WERI-Rb-1 (cell line): ENCODE results near the gene GRID1.

Experiments
- DNase-seq: peaks from one replicate; pipeline ENCODE4 v3.0.0-alpha.2; 2020
- H3K27ac ChIP-seq: fragments of 250-450 bp; sonication (Bioruptor Pico); 2 replicates; pipeline ENCODE4 v1.5.1; 2020; ENCODE audit warnings: mild to moderate bottlenecking, moderate library complexity
- H3K27me3 ChIP-seq: fragments of 250-450 bp; sonication (Bioruptor Pico); 2 replicates; pipeline ENCODE4 v1.5.1; 2021; ENCODE audit warnings: mild to moderate bottlenecking, low read depth, moderate library complexity; ENCODE audit not compliant: insufficient read depth, severe bottlenecking
- H3K36me3 ChIP-seq: fragments of 250-450 bp; sonication (Bioruptor Pico); 2 replicates; pipeline ENCODE4 v1.5.1; 2020; ENCODE audit warnings: mild to moderate bottlenecking, moderate library complexity
- H3K4me3 ChIP-seq: 2 replicates; pipeline ENCODE4 v1.5.1; 2011; ENCODE audit warnings: low read depth, mild to moderate bottlenecking, control low read depth, low read length
- H3K9me3 ChIP-seq: fragments of 250-450 bp; sonication (Bioruptor Pico); 2 replicates; pipeline ENCODE4 v1.5.1; 2021; ENCODE audit warnings: mild to moderate bottlenecking, moderate library complexity; ENCODE audit not compliant: severe bottlenecking
- TF ChIP-seq, protein P1 (sequence below): IDR thresholded peaks from 2 replicates; pipeline ENCODE4 v1.5.1; 2011; ENCODE audit warnings: low read depth, mild to moderate bottlenecking, control low read depth, inconsistent platforms, low read length

The GRID1 gene

DNA sequence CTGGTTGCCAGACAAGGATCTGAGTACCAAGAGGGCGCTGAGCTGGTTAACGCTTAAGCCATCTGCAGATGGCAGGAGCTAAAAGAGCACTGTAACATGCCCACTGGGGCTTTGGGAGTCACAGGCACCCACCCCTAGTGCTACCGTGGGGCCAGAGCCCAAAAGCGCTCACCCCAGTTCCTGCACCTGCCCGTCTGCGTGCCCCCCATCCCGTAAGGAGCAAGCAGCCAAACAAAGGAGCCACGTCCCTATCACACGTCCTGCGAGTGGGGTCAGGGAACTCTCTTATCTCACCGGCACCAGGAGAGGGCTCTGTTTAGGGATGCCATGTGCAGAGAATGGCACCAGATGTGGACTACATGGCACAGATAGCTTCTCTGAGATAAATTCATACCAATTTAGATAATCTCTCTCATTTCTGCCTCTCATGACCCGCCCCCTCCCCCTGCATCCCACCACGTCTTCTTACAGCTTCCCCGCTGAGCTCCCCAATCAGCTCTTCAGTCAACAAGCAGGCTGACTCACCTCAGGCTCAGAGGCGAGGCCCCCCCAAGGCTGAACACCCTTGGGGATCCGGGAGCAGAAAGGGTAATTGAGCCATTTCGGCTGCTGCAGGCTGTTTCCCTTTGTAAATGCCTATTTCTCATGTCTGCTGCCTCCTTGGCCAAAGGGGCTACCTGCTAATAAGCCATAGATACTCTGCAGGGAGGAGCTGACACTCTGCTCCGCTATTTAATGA lies 235.7 kb downstream of the GRID1 start:
- Histone ChIP-seq H3K9me3 (no peaks in the 10 kb centered on the region), H3K4me3 (no peak overlapping the region), H3K27ac (no peak overlapping the region), H3K27me3 (no peaks in the 10 kb centered on the region), H3K36me3 (no peaks in the 10 kb centered on the region)
- no peak for DNase-seq
- TF ChIP-seq, protein P1, sequence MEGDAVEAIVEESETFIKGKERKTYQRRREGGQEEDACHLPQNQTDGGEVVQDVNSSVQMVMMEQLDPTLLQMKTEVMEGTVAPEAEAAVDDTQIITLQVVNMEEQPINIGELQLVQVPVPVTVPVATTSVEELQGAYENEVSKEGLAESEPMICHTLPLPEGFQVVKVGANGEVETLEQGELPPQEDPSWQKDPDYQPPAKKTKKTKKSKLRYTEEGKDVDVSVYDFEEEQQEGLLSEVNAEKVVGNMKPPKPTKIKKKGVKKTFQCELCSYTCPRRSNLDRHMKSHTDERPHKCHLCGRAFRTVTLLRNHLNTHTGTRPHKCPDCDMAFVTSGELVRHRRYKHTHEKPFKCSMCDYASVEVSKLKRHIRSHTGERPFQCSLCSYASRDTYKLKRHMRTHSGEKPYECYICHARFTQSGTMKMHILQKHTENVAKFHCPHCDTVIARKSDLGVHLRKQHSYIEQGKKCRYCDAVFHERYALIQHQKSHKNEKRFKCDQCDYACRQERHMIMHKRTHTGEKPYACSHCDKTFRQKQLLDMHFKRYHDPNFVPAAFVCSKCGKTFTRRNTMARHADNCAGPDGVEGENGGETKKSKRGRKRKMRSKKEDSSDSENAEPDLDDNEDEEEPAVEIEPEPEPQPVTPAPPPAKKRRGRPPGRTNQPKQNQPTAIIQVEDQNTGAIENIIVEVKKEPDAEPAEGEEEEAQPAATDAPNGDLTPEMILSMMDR = no peak

DNA sequence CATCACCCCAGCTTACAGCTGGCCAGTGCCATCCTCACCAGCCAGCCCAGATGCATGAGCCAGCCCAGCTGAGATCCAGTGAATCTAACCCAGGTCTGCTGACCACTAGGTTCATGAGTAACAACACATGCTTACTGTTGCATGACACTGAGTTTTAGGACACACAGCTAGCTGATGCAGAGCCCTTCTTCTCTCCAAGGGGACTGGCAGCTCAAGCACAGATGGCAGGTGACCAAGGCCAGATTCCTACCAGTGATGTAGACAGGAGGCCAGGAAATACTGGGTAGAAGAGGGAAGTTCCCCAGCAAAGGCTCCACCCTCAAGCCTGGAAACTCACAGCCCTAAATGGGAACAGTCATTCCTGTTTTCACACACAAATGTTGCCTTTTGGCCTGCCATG lies 236.6 kb downstream of the GRID1 start:
- Histone ChIP-seq H3K4me3 (no peak overlapping the region), H3K36me3 (no peaks in the 10 kb centered on the region), H3K9me3 (no peaks in the 10 kb centered on the region), H3K27me3 (no peaks in the 10 kb centered on the region), H3K27ac (no peak overlapping the region)
- DNase-seq = no peak
- TF ChIP-seq, protein P1 = no peak

DNA sequence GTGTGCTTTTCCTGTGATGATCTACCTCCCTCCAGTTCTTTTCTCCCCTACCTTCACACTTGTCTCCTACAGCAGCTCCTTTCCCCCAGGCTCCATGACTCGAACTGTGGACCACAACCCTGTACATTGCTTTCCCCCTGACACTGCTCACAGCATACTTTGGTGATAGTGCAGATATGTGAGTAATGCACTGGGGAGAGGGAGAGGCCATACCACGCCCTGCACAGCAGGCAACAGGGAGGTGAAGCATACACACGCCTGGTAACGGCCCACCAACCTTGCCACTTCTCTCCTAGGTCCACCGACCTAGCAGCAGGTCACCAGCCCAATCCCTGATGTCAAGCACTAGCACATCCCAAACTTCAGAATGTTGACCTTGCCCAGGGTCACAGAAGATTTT lies 238.2 kb downstream of the GRID1 start:
- Histone ChIP-seq H3K9me3 (no peaks in the 10 kb centered on the region), H3K4me3 (no peak overlapping the region), H3K36me3 (no peaks in the 10 kb centered on the region), H3K27me3 (no peaks in the 10 kb centered on the region), H3K27ac (no peak overlapping the region)
- TF ChIP-seq, protein P1 = no peak
- no peak for DNase-seq

DNA sequence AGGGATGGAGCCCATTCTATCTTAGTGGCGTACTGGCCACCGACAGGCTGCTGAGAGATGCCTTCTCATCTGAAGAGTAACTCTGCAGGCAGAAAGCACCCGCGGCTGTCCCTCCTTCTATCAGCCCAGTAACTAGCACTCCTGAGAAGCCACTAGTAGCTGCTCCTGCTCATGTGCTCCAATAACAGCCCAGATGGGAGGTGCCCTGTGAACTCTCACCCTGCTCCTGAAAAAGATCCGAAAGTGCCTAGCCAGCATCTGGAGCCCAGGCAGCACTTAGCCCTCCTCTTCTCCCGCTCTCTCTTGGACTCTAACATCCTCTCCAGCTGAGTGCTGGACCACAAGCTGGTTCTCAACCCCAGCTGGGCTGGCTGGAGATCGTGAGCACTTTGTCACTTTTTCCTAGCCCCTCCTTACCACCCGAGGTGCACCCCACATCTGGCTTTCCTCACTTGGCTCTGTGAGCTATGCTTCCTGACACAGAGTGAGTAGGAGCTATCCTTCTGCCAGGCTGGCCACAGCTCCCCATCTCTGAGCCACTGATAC lies 239.2 kb downstream of the GRID1 start:
- no peak for DNase-seq
- Histone ChIP-seq H3K27me3 (no peaks in the 10 kb centered on the region), H3K27ac (no peak overlapping the region), H3K4me3 (no peak overlapping the region), H3K9me3 (no peaks in the 10 kb centered on the region), H3K36me3 (no peaks in the 10 kb centered on the region)
- TF ChIP-seq, protein P1 = no peak

DNA sequence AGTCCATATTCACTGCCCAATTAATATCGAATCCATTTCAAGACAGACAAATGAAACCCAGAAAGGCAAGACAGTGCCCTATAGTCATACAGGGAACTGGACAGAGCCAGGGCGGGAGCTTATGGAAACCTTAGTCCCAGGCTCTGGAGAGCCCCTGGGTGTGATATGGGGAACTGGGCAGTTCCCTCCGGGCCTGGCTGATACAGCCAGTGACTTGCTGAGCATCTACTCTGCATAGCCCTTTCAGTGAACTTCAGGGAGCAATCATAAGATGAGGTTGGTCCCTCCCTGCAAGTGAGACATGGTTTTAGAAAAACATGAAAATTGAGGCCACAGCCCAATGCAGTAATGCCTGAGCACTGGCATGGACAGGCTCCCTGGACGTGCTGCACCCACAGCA lies 241.9 kb downstream of the GRID1 start:
- TF ChIP-seq, protein P1 = no peak
- no peak for DNase-seq
- Histone ChIP-seq H3K9me3 (no peaks in the 10 kb centered on the region), H3K27me3 (no peaks in the 10 kb centered on the region), H3K27ac (no peak overlapping the region), H3K4me3 (no peak overlapping the region), H3K36me3 (no peaks in the 10 kb centered on the region)

DNA sequence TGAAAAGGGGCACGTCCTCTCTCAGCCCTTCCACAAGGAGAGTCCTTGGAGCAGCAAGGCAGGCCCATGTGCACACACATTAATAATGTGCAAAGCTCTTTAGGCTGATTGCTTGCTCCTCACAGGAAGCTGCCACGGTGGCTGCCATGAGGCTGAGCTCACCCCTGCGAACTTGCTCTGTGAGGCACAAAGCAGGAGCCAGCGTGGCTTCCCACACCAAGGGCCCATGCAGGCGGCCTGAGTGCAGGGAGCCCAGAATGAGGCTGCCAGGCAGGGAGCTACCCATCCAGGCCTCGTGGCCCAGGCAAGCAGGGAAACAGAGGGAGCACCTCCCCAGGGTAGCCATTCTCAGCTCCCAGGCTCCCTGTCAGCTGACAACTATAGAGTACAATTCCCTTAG lies 242.9 kb downstream of the GRID1 start:
- H3K27me3 ChIP-seq = no peaks in the 10 kb centered on the region
- H3K27ac ChIP-seq = no peak overlapping the region
- H3K9me3 ChIP-seq = no peaks in the 10 kb centered on the region
- H3K36me3 ChIP-seq = no peaks in the 10 kb centered on the region
- TF ChIP-seq, protein P1 = no peak
- no peak overlapping the region for H3K4me3 ChIP-seq
- no peak for DNase-seq
